AML-193 (cell line): Measurements from ENCODE around the gene TRAK2.
"Not testable (repeated sequence)": the region's sequence is repeated elsewhere in the genome, so short reads cannot be mapped to it uniquely, and the experiment has no call there.

Source experiments
- DNase-seq, 2 experiments: peaks; one replicate each; lab custom pipeline; 2025; lab: John Stamatoyannopoulos, UW

TRAK2 gene, protein sequence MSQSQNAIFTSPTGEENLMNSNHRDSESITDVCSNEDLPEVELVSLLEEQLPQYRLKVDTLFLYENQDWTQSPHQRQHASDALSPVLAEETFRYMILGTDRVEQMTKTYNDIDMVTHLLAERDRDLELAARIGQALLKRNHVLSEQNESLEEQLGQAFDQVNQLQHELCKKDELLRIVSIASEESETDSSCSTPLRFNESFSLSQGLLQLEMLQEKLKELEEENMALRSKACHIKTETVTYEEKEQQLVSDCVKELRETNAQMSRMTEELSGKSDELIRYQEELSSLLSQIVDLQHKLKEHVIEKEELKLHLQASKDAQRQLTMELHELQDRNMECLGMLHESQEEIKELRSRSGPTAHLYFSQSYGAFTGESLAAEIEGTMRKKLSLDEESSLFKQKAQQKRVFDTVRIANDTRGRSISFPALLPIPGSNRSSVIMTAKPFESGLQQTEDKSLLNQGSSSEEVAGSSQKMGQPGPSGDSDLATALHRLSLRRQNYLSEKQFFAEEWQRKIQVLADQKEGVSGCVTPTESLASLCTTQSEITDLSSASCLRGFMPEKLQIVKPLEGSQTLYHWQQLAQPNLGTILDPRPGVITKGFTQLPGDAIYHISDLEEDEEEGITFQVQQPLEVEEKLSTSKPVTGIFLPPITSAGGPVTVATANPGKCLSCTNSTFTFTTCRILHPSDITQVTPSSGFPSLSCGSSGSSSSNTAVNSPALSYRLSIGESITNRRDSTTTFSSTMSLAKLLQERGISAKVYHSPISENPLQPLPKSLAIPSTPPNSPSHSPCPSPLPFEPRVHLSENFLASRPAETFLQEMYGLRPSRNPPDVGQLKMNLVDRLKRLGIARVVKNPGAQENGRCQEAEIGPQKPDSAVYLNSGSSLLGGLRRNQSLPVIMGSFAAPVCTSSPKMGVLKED

DNA sequence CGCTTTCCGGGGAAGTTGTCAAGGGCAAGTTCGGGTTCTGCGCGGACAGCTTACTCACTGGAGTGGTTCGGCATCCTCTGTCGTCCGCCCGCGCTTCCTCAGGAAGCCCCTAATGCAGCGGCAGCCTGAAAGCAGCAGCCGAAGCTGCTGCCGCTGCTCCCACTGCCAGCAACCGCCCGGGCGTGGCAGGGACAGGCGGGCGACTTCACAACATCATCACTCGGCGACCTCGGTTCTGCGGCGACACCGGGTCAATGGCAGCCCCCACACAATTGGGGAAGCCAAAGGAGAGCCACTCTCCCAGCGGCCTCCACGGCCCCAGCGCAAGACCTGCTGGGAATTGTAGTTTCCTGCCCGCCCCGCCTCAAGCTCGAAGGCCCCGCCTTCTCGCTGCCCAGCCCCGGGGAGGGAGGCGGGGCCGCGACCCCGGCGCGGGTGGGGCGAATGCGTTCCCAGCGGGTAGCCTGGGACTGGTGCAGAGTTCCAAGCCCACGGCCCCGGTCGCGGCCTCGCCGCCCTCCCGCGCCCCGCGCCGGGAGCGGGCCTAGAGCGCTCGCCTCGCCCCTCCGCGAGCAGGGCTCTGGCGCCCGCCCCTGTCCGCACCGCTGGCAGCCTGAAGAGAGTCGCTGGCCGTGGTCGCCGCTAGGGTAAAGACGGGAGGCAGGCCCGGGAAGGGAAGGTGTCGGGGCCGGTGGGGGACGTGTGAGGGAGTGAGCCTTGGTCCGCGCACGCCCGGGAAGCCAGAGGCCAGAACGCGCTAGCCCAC is at the start of gene TRAK2, which contains the start of gene STRADB:
Gene TRAK2, minus strand, starts transcription at position 167 of the 766 bp plus-strand sequence. CDS start 30,951 bp downstream, outside the sequence.
Gene STRADB, plus strand, starts transcription at position 449 of the 766 bp plus-strand sequence. CDS start 3,101 bp downstream, outside the sequence.
- peak; percentile 89 to 90 for DNase-seq

DNA sequence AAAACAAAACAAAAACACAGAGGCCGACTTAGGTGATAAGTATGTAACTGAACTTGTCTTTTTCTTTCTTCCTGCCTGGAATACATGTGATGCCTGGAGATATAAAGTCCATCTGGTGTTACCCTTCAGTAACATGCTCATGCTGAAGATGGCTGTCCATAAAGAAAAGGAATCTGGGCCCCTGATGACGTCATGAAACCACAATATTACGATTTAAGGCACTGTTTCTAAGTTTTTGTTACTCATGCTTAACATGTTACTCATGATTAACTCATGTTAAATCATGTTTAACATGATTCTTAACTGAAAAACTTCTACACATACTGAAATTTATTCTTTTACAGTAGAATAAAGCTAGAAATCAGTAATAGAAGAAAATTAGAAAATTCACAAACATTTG is 49.3 kb upstream of the TRAK2 start:
- DNase-seq, result no peak

DNA sequence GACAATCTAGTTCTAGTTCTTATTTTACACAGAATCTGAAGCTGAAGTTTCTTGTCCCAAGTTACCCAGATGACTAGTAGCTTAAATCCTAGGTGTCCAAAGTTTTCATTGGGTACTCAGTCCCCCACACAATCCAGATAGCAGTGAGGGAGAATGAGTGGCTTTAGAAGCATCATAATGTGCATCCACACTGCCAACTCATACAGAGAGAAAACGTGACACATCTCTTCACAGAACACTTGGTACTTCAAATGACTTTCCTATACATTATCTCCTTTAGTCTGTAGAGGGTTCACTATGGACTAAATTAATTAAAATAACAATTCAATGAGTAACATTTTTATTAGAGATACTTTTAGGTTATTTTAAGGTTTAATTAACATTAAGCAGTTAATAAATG is 45.5 kb upstream of the TRAK2 start:
- no peak for DNase-seq

DNA sequence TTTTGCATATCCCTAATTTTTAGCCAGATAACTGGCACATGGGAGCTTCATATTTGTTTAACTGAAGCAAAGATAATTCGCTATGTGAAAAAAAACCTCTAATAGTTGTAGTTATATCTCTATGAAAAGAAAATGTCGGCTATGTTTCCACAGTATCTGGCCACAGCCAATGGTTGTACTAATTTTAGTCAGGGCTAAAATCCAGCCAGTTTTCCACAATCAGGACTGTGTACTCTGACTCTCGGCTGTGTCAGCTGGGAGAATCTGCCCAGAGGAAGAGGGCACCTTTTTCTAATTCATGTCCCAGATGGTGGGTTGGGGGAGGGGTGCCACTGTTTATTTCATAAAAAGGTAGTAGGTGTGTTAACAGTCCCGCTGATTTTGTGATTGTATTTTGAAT is 39.0 kb upstream of the TRAK2 start:
- no peak for DNase-seq

DNA sequence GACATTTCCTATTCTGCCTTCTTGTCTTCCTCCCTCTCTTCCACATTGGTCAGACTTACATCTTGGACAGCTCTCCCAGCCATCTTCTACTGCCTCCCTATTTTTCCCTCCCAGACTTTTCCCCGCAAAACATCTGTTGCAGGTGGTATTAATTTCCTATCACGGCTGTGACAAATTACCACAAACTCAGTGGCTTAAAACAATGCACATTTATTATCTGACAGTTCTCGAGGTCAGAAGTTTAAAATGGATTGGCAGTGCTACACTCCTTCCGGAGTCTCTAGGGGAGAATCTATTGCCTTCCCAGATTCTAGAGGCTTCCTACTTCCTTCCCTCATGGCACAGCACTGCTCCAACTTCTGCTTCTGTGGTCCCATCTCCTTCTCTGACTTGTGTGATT is 33.5 kb upstream of the TRAK2 start:
- DNase-seq, result no peak

DNA sequence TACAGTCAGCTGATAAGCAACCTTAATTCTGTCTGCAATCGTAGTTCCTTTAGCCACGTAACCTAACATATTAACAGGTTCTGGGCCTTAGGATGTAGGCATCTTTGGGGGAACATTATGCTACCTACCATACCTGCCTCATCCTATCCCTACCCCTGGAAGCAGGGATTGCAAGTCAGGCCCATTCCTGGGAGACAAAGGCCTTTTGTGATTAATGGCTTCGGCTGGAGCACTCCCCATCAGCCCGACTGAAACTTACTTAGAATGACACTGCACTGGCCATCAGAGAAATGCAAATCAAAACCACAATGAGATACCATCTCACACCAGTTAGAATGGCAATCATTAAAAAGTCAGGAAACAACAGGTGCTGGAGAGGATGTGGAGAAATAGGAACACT is 32.5 kb upstream of the TRAK2 start:
- not testable (repeated sequence) for DNase-seq

DNA sequence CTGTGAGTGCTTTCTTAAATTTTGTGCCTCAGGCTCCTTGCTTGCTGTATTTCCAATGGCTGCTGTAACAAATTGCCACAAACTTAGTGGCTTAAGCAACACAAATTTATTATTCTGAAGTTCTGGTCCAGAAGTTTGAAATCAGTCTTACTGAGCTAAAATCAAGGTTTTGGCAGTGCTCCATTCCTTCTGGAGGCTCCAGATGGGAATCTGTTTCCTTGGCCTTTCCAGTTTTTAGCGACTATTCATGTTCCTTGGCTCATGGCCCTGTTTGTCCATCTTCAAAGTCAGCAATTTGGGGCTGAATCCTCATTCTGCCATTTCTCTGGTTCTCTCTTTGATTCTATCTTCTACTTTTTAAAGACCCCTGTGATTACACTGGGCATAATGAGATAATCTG is 32.1 kb upstream of the TRAK2 start:
- DNase-seq, result no peak

DNA sequence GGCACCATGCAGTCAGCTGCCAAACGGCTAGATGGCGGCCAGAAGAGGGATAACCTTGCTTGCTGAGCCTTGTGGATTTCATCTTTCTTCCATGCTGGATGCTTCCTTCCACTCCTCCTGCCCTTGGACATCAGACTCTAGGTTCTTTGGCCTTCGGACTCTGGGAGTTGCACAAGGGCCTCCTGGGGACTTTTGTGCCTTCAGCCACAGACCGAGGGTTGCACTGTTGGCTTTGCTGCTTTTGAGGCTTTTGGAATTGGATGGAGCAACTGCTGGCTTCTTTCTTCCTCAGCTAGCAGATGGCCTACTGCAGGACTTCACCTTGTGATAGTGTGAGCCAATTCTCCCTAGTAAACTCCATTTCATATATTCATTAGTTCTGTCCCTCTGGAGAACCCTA is 31.3 kb upstream of the TRAK2 start:
- no peak for DNase-seq

DNA sequence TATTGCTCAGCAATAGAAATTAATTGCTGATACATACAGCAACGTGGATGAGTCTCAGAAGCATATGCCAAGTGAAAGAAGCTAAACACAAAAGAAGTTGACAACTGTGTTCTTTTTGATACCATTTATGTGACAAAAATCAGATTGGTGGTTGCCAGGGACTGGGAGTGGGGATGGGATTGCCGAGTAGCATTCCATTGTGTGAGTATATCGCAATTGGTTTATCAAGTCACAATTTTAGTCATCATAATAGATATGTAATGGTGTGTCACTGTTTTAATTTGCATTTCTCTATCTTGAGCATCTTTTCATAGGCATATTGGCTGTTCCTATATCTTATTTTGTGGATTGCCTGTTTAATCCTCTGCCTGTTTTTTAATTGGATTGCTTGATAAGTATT is 21.2 kb upstream of the TRAK2 start:
- DNase-seq, result no peak

DNA sequence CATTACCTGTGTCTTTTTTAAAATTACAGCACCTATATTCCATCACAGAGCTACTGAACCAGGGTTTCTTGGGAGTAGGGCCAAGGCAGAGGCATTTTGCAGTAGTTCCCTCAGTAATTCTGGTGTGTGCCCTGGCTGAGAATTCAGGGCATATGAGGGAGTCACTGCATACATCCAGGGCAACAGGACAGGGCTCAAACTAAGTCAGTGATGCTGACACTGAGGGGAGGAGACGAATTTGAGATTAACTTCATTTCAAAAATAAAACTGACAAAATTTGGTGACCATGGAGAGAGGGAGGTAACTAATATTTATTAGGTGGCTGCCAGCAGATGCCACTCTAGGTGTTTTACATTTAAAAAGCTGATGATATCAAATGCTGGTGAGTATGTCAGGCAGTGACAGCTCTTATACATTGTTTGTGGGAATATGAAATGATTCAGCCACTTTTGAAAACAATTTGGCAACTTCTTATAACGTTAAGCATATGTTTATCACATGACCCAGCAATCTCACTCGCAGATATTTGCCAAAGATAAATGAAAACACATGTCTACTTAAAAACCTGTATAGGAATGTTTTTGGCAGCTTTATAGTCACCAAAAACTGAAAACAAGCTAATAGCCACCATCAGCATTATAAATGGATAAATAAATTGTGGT is 20.6 kb upstream of the TRAK2 start:
- DNase-seq, result no peak

DNA sequence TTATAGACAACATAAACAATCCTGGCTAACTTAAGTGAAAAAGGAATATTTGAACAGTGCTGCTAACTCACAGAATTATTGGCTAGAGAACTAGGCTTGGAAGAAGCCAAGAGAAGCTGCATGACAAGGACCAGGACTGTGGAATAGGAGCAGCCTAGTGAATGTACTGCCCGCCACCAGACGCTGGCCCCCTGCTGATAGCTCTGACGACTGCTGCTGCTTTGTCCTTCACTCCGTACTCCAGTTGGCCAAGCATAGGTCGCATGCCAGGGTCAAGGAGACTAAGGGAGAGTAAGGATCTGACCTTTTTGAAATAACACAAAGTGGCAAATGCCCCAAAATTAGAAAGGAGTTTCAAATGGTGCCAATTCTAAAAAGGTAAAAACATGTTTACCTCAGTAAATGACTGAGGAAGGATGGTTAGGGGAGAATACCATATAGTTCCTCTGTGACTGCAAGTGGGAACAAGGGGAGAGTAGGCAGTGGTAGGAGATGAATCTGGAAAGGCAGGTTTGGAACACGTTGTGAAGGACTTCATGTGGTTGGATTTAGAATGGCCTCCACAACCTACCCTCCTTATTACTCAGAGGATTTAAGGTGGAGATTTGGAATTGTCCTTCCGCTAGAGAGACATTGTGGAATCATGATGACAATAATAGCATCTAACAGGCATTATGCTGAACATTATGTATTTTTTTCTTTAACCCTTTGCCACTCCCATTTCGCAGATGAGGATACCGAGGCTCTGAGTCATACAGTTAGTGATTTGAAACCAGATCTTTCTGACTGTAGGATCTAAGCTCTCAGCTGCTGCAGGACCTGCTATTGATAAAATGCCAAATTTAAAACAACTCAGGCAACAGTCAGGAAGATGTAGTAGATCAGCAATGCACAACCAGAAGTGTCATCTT is 19.8 kb upstream of the TRAK2 start:
- DNase-seq, result no peak

DNA sequence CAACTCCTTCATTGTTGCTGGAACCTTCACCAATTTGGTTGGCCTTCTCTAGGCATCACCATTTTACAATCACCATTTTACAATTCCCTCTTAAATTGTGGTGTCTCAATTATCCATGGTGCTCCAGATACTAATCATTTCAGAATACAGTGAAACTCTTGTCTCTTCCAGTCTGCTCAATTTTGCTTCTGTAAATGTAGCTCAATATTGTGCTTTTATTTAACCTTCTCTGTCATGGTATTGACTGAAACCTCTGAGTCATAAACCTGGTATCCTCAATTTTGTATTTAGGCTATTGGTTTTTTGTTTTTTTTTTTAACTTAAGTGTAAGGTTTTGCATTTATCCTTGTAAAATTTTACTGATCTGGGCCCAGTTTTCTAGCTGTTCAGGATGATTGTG is 16.4 kb upstream of the TRAK2 start:
- no peak for DNase-seq

DNA sequence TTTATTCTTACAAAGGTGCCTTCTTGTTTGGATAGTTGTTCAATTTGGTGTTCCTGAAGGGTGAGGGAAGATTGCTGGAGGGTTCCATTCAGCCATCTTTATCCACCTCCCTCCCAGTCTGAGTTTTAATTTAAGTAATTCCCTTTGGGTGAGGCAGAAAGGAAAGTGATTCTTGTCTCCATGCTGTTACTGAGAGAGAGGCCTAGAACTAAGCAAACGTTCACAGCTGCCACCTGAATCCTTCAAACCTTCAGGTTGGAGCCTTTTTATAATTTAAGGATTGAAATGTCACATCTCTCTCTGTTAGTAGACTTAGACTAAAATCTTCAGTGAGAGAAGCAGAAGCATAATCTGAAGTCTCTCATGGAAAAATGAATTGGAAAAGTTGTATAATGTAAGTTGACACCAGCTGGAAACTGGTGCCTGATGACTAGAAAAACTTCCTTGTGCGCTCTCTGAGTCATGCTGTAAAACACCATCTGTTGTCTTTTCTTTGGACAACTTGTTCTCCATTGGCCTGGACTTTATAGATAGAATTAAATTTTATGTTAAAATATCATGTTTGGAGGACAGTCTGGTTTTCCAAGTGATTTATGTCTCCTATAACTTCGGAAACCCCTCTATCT is 14.9 kb upstream of the TRAK2 start:
- DNase-seq, result no peak

DNA sequence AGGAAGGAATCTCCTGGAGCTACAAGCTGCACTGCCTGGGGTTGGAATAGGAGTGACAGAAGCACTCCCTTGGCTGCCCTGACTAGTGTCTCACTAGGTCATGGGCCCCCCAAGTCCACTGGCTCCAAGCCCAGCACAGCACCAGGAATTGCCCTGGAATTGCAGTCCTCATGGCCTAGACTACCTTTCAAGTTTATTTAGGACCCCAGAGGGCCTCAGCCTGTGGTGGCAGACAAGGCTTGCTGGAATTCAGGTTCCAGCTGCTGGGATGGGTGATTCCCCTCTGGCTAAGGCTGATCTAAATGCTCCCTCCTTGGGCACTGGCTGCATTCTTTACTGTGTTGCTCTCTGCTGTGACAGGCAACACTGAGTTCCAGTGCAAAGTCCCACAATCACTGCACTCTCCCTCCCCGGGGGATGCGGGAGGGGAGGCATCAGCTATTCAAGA is 14.3 kb upstream of the TRAK2 start:
- DNase-seq, result no peak

DNA sequence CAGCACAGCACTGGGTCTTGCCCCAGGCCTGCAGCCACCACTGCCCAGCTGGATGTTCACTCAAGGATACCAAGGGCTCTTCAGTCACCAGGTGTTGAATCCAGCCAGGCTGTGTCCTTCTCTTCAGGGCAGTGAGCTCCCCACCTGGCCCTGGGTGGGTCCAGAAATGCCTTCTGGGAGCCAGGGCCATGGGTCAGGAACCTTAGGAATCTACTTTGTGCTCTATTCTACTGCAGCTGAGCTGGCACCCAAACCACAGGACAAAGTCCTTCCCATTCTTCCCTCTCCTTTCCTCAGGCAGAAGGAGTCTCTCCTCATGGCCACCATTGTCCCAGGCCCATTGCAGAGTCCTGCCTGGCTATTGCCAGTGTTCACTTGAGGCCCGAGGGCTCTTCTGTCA is 13.3 kb upstream of the TRAK2 start:
- no peak for DNase-seq

DNA sequence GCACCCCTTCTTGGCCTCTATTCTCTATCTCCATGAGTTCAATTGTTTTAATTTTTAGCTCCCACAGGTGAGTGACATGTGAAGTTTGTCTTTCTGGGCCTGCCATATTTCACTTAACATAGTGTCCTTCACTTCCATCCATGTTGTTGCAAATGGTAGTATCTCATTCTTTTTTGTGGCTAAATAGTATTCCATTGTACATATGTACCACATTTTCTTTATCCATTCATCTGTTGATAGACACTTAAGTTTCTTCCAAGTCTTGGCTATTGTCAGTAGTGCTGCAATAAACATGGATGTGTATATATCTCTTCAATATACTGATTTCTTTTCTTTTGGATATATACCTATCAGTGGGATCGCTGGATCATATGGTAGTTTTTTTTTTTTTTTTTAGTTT is 9.3 kb upstream of the TRAK2 start:
- no peak for DNase-seq

DNA sequence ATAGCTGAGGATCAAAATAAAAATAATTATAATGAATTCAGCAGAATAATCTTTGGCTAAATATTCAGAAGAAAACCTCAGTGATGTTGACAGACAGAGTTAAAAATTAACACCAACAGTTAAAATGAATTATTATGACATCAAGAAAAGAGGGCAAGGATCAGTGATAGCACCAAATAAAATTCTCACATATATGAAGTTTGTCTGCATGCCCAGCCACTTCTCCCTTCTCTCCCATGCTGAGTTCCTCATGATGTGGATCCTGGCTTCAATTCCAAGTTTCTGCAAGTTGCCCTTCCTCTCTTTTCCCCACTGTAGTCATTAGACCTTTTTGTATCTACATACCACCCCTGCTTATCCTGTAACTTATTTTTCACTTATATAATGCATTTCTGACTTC is 7.1 kb upstream of the TRAK2 start:
- no peak for DNase-seq

DNA sequence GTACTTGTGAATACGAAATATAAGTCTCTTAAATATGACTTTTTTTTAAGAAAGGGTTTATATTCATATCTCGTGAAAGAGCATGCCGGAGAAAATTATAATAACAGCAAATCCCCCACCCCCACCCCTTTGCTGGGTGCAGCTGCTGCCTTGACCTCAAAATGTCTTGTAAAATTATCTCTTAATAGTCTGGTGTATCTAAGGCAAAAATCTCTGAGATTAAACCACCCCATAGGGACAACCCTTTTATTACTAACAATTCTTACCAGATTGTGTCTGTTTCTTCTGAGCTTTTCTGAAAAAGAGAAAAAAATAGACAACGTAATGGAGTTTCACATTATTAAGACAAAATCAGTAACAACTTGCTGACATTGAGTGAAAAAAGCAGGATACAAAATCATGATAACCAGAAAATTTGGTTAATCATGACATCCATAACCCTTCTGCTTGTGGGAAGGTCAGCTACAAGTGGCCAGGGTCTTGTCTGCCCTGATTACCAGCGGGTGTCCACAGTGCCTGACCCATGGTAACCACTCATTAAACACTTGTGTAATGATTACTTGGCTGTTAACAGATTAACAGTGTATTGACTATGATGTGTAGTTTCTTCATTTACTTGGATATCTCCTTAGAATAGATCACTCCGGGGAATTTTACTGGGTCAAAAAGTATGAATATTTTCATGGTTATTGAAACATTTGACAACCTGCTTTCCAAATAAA is 1.8 kb upstream of the TRAK2 start:
- no peak for DNase-seq
